ENCODE results near the gene NMT1. TPM values are rescaled to one million over a fixed set of nuclear protein-coding genes. Genes with fewer than 3 reads are reported as not detected.
A peak's percentile ranks its signal among the peaks of the same experiment; 100 is the strongest.

The NMT1 gene
- total and polyA plus RNA-seq, 2 of the 13 experiments (the other 11 are each of a cell fraction or from before 2014, with no cell fraction given): 75.7 to 142 TPM

DNA sequence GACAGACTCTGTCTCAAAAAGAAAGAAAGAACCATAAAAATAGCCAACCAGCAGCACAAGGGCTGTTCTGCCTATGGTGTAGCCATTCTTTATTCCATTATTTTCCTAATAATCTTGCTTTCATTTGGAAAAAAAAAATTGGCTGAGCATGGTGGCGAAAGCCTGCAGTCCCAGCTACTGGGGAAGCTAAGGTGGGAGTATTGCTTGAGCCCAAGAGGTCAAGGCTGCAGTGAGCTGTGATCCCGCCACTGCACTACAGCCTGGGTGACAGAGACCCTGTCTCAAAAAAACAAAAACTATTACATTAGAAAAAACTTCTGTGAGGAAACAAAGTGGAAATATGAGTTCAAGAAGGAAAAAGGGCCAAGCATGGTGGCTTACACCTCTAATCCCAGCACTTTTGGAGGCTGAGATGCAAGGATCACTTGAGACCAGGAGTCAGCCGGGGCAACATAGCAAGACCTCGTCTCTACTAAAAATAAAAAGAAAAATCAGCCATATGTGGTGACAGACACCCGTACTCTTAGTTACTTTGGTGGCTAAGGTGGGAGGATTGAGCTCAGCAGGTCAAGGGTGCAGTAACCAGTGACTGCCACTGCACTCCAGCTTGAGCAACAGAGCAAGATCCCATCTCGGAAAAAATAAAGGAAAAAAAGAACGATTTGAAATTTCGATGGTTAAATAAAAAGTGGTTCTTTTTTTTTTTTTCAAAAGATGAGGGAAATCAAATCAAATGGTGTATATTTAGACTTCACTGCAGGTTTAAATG, 12.1 kb upstream of the NMT1 start (continued):
- TF ChIP-seq ZNF75D (CRISPR knock-in tag; IDR thresholded peaks at IDR 0.05; ENCODE audit: borderline replicate concordance) (no peak), ZNF713 (CRISPR knock-in tag; IDR thresholded peaks at IDR 0.05) (no peak), MLLT10 (CRISPR knock-in tag; IDR thresholded peaks at IDR 0.05) (no peak), ZNF281 (CRISPR knock-in tag; IDR thresholded peaks at IDR 0.05; ENCODE audit: borderline replicate concordance) (no peak), KAT2B (IDR thresholded peaks at IDR 0.05; ENCODE audit: borderline replicate concordance, low read depth, low read length) (no peak)

GRCh38 chr17:45050481-45051059, 10.5 kb upstream of the NMT1 start:
- Histone ChIP-seq H3K27ac (ENCODE audit: extremely low read length, insufficient read depth, low read length) (peak overlapping the region; percentile 94), H3K4me2 (ENCODE audit: low read depth, low read length) (peak overlapping the region; percentile 91), H3K36me3 (replicated peaks in 1 of 2; ENCODE audit: control insufficient read depth in 1 of 2, insufficient read depth in 2 of 2, low read length in 2 of 2) (no peaks in the 10 kb centered on the region), H4K20me1 (ENCODE audit: insufficient read depth, low read length) (no peaks in the 10 kb centered on the region), H3K4me1 (ENCODE audit: insufficient read depth, low read length) (peaks cover 52% of the 10 kb centered on the region), H3K79me2 (ENCODE audit: insufficient read depth, low read length) (peaks cover 40% of the 10 kb centered on the region), H3K9ac (ENCODE audit: insufficient read depth, low read depth, low read length) (peak overlapping the region; percentile 98), H3K27me3 (ENCODE audit: control insufficient read depth in 1 of 2, insufficient read depth in 2 of 2, low read length in 2 of 2) (no peaks in the 10 kb centered on the region; a peak in 1 of 5 replicates), H2AFZ (ENCODE audit: low read length) (peak overlapping the region; percentile 22), H3K9me3 (ENCODE audit: low read length) (no peaks in the 10 kb centered on the region), H3K4me3 (replicated peaks in 1 of 3; ENCODE audit: insufficient read depth in 1 of 3, low read depth in 2 of 3, low read length in 3 of 3) (peak overlapping the region; percentile 76 to 89 (median 78))
- intact Hi-C loops (cut with micrococcal nuclease; ENCODE audit: unreplicated experiment): loop anchor here (5.0 kb wide), 1 partner anchor 377 kb away; no protein-coding TSS in a partner anchor
- WGBS (ENCODE audit: low lambda C conversion rate): under 1% methylated on average over 14 of the region's 14 CpGs
- no TSS peak for BruUV-seq (replicated peaks)
- FAIRE-seq: peak; percentile 52
- in situ Hi-C loops (cut with HindIII; ENCODE audit: extremely low pct_ligation_motif_present, low pct_unique_long_range_greater_than_20kb): no loop called here
- DNase-seq (ENCODE audit: low spot score): peak; percentile 60
- CTCF ChIA-PET (ENCODE audit: low intra/inter-chr PET ratio, low total read pairs): no interaction called here
- POLR2A ChIA-PET: interaction anchor here (0.8 to 4.2 kb wide), 12 partner anchors 10 to 152 kb away, joined by 3 to 74 read pairs (median 5); partner anchors contain the start of genes EFTUD2, HEXIM1, HEXIM2 and NMT1
- peak; percentile 36 for ATAC-seq
- TF ChIP-seq KMT2A (CRISPR knock-in tag; IDR thresholded peaks at IDR 0.05): no peak
- TF ChIP-seq, protein P1, sequence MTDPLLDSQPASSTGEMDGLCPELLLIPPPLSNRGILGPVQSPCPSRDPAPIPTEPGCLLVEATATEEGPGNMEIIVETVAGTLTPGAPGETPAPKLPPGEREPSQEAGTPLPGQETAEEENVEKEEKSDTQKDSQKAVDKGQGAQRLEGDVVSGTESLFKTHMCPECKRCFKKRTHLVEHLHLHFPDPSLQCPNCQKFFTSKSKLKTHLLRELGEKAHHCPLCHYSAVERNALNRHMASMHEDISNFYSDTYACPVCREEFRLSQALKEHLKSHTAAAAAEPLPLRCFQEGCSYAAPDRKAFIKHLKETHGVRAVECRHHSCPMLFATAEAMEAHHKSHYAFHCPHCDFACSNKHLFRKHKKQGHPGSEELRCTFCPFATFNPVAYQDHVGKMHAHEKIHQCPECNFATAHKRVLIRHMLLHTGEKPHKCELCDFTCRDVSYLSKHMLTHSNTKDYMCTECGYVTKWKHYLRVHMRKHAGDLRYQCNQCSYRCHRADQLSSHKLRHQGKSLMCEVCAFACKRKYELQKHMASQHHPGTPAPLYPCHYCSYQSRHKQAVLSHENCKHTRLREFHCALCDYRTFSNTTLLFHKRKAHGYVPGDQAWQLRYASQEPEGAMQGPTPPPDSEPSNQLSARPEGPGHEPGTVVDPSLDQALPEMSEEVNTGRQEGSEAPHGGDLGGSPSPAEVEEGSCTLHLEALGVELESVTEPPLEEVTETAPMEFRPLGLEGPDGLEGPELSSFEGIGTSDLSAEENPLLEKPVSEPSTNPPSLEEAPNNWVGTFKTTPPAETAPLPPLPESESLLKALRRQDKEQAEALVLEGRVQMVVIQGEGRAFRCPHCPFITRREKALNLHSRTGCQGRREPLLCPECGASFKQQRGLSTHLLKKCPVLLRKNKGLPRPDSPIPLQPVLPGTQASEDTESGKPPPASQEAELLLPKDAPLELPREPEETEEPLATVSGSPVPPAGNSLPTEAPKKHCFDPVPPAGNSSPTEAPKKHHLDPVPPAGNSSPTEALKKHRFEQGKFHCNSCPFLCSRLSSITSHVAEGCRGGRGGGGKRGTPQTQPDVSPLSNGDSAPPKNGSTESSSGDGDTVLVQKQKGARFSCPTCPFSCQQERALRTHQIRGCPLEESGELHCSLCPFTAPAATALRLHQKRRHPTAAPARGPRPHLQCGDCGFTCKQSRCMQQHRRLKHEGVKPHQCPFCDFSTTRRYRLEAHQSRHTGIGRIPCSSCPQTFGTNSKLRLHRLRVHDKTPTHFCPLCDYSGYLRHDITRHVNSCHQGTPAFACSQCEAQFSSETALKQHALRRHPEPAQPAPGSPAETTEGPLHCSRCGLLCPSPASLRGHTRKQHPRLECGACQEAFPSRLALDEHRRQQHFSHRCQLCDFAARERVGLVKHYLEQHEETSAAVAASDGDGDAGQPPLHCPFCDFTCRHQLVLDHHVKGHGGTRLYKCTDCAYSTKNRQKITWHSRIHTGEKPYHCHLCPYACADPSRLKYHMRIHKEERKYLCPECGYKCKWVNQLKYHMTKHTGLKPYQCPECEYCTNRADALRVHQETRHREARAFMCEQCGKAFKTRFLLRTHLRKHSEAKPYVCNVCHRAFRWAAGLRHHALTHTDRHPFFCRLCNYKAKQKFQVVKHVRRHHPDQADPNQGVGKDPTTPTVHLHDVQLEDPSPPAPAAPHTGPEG (CRISPR knock-in tag; IDR thresholded peaks at IDR 0.05): peak; percentile 11; the same call in 1 of the 2 replicates
- TF ChIP-seq RORA (CRISPR knock-in tag; IDR thresholded peaks at IDR 0.05): no peak; the same call in 1 of the 2 replicates
- TF ChIP-seq, protein P2, sequence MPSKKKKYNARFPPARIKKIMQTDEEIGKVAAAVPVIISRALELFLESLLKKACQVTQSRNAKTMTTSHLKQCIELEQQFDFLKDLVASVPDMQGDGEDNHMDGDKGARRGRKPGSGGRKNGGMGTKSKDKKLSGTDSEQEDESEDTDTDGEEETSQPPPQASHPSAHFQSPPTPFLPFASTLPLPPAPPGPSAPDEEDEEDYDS (CRISPR knock-in tag; IDR thresholded peaks at IDR 0.05): peak; percentile 10; the same call in 1 of the 2 replicates
- TF ChIP-seq ZNF737 (CRISPR knock-in tag; IDR thresholded peaks at IDR 0.05; ENCODE audit: borderline replicate concordance): 0 out of 2 replicates have a peak, but pooled peaks have one; percentile 25
- no peak for TF ChIP-seq PAX8 (CRISPR knock-in tag; IDR thresholded peaks at IDR 0.05; ENCODE audit: borderline replicate concordance)
- no peak for TF ChIP-seq ZNF446 (CRISPR knock-in tag; IDR thresholded peaks at IDR 0.05)

Measured in HepG2 (cell line).